Measurements from ENCODE around the gene EVL.

- TF ChIP-seq CTCF (IDR thresholded peaks at IDR 0.05) (no peak), POLR2A (IDR thresholded peaks at IDR 0.05) (no peak)
Measured at GRCh38 chr14:100103250-100104005, 38.2 kb downstream of the EVL start.

Measured in testis (tissue), 2 donors.